HG03103 (cell line): ENCODE results near the gene CHST13.

Experiments
- ATAC-seq: cut with Tn5 transposase; IDR thresholded peaks from one replicate; pipeline ENCODE4 v1.9.1; 2021; ENCODE audit warnings: low read depth; ENCODE audit not compliant: unreplicated experiment

CHST13 gene

GRCh38 chr3:126539558-126540250 is 15.7 kb downstream of the CHST13 start:
- no peak for ATAC-seq

- no peak for ATAC-seq
Observed at GRCh38 chr3:126540342-126540849, 16.4 kb downstream of the CHST13 start.

- no peak for ATAC-seq
Observed at GRCh38 chr3:126540951-126541627, 17.1 kb downstream of the CHST13 start.

GRCh38 chr3:126541628-126542339 is 17.8 kb downstream of the CHST13 start:
- no peak for ATAC-seq

GRCh38 chr3:126542340-126543241 is 18.6 kb downstream of the CHST13 start:
- ATAC-seq = no peak

GRCh38 chr3:126543457-126544061 is 19.6 kb downstream of the CHST13 start:
- ATAC-seq = no peak

- no peak for ATAC-seq
Observed at GRCh38 chr3:126544596-126545281, 20.8 kb downstream of the CHST13 start.

GRCh38 chr3:126545544-126545943 is 21.6 kb downstream of the CHST13 start:
- no peak for ATAC-seq

GRCh38 chr3:126546013-126546412 is 22.1 kb downstream of the CHST13 start:
- ATAC-seq = no peak

- no peak for ATAC-seq
Observed at GRCh38 chr3:126546549-126547239, 22.7 kb downstream of the CHST13 start.

GRCh38 chr3:126547721-126548120 is 23.8 kb downstream of the CHST13 start:
- no peak for ATAC-seq

GRCh38 chr3:126548556-126549466 is 24.9 kb downstream of the CHST13 start:
- no peak for ATAC-seq

- no peak for ATAC-seq
Observed at GRCh38 chr3:126549861-126550487, 26.0 kb downstream of the CHST13 start.

GRCh38 chr3:126550488-126551051 is 26.6 kb downstream of the CHST13 start:
- ATAC-seq = no peak

- no peak for ATAC-seq
Observed at GRCh38 chr3:126551121-126551838, 27.3 kb downstream of the CHST13 start.
